DMS 273 (cell line): ENCODE measurements around the gene MAGEA2B.
A peak's percentile ranks its signal among the peaks of the same experiment; 100 is the strongest.
"Not testable (repeated sequence)": the region's sequence is repeated elsewhere in the genome, so short reads cannot be mapped to it uniquely, and the experiment has no call there.

Experiments
- DNase-seq: peaks from one replicate; lab custom pipeline; 2025; ENCODE audit not compliant: unreplicated experiment; lab: John Stamatoyannopoulos, UW

The MAGEA2B gene, protein sequence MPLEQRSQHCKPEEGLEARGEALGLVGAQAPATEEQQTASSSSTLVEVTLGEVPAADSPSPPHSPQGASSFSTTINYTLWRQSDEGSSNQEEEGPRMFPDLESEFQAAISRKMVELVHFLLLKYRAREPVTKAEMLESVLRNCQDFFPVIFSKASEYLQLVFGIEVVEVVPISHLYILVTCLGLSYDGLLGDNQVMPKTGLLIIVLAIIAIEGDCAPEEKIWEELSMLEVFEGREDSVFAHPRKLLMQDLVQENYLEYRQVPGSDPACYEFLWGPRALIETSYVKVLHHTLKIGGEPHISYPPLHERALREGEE

GRCh38 chrX:152713815-152714787 is at the start of gene MAGEA2B:
MAGEA2B (plus strand) TSS chrX:152714628; CDS start chrX:152717107, 2,479 bp downstream.
- DNase-seq: not testable (repeated sequence)

GRCh38 chrX:152674135-152674534 is 40.3 kb upstream of the MAGEA2B start:
- DNase-seq: no peak

DNA sequence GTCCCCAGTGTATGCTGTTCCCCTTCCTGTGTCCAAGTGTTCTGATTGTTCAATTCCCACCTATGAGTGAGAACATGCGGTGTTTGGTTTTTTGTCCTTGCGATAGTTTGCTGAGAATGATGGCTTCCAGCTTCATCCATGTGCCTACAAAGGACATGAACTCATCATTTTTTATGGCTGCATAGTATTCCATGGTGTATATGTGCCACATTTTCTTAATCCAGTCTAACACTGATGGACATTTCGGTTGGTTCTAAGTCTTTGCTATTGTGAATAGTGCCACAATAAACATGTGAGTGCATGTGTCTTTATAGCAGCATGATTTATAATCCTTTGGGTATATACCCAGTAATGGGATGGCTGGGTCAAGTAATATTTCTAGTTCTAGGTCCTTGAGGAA is 39.8 kb upstream of the MAGEA2B start:
- not testable (repeated sequence) for DNase-seq

- not testable (repeated sequence) for DNase-seq
Measured at GRCh38 chrX:152681012-152681411, 33.4 kb upstream of the MAGEA2B start.

DNA sequence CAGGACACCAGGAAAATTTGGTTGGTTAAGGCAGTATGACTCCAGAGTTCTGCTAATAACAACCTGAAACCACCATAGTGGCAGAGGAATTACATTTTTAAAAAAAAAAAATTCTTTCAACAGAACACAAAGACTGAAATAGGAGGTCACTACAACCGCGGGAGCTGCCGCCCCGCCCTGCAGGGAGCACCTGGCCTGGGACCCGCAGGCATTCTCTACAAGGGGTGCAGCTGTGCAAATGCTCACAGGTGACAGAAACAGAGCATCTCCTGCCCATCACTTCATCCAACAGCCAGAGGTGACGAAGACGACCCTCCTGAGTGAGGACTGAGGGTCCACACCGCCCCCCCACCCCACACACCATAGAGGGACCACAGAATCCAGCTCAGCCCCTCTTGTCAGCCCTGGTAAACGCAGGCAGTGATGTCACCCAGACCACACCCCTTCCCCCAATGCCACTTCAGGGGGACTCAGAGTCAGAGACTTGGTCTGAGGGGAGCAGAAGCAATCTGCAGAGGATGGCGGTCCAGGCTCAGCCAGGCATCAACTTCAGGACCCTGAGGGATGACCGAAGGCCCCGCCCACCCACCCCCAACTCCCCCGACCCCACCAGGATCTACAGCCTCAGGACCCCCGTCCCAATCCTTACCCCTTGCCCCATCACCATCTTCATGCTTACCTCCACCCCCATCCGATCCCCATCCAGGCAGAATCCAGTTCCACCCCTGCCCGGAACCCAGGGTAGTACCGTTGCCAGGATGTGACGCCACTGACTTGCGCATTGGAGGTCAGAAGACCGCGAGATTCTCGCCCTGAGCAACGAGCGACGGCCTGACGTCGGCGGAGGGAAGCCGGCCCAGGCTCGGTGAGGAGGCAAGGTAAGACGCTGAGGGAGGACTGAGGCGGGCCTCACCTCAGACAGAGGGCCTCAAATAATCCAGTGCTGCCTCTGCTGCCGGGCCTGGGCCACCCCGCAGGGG is 16.2 kb upstream of the MAGEA2B start, which contains the start of gene MAGEA3:
MAGEA3 (plus strand) TSS at position 843 of the 980 bp plus-strand sequence. CDS start 2,039 bp downstream, outside the sequence.
- not testable (repeated sequence) for DNase-seq

DNA sequence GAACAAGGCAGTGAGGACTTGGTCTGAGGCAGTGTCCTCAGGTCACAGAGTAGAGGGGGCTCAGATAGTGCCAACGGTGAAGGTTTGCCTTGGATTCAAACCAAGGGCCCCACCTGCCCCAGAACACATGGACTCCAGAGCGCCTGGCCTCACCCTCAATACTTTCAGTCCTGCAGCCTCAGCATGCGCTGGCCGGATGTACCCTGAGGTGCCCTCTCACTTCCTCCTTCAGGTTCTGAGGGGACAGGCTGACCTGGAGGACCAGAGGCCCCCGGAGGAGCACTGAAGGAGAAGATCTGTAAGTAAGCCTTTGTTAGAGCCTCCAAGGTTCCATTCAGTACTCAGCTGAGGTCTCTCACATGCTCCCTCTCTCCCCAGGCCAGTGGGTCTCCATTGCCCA is 14.0 kb upstream of the MAGEA2B start:
- DNase-seq: not testable (repeated sequence)

DNA sequence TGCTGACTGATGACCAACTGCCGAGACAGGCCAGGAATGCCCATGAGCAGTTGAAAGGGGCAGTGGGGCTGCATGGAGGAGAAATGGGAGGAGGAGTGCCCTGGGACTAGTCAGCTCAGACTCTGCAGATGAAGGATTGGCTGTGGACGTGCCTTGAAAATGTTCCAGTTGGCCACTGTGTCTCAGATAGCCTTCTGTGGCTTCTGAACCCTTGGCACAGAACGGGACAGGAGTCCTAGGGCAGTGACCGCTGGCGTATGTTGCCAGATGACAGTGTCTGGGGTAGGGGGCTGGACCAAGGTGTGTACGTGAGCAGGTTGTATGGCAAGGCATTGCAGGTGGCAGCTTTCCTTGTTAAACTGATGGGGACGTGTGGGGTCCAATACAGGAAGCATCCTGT is 7.9 kb upstream of the MAGEA2B start:
- DNase-seq: not testable (repeated sequence)

- DNase-seq: not testable (repeated sequence)
Measured at GRCh38 chrX:152709173-152709572, 5.3 kb upstream of the MAGEA2B start, which contains the start of gene CSAG2. CSAG2 (minus strand) TSS chrX:152709273; CDS start chrX:152709112, 161 bp downstream.

- not testable (repeated sequence) for DNase-seq
Measured at GRCh38 chrX:152713195-152713594, 1.2 kb upstream of the MAGEA2B start.

DNA sequence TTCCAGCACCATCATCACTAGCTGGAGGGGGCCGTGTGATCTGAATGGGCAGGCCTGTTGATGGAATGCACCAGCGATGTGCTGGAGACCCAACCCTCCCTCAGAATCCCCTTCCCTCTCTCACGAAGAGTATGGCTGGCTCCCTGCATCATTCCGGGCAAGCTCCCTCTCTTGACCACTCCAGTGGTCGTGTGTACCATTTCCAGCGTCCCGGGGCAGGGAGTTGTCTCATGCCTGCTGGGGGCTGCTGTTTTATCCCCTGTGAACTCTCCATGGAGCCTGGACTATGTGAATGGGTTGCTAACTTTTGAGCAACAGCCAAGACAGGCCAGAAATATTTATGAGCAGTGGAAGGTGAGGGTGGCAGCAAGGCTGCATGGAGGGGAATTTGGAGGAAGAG is 11.0 kb downstream of the MAGEA2B start:
- DNase-seq: no peak

- peak; percentile 88 for DNase-seq
Measured at GRCh38 chrX:152733261-152733975, 19.0 kb downstream of the MAGEA2B start, which contains the start of the genes CSAG1 and MAGEA12. CSAG1 (minus strand) TSS chrX:152733721; CDS start chrX:152732460, 1,261 bp downstream. MAGEA12 (plus strand) TSS chrX:152733757; CDS start chrX:152736162, 2,405 bp downstream.

- not testable (repeated sequence) for DNase-seq
Measured at GRCh38 chrX:152734143-152734858, 19.9 kb downstream of the MAGEA2B start.

DNA sequence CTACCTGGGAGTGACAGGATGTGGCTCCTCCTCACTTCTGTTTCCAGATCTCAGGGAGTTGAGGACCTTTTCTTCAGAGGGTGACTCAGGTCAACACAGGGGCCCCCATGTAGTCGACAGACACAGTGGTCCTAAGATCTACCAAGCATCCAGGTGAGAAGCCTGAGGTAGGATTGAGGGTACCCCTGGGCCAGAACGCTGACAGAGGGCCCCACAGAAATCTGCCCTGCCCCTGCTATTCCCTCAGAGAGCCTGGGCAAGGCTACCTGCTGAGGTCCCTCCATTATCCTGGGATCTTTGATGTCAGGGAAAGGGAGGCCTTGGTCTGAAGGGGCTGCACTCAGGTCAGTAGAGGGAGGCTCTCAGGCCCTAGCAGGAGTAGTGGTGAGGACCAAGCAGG is 20.7 kb downstream of the MAGEA2B start:
- no peak for DNase-seq

DNA sequence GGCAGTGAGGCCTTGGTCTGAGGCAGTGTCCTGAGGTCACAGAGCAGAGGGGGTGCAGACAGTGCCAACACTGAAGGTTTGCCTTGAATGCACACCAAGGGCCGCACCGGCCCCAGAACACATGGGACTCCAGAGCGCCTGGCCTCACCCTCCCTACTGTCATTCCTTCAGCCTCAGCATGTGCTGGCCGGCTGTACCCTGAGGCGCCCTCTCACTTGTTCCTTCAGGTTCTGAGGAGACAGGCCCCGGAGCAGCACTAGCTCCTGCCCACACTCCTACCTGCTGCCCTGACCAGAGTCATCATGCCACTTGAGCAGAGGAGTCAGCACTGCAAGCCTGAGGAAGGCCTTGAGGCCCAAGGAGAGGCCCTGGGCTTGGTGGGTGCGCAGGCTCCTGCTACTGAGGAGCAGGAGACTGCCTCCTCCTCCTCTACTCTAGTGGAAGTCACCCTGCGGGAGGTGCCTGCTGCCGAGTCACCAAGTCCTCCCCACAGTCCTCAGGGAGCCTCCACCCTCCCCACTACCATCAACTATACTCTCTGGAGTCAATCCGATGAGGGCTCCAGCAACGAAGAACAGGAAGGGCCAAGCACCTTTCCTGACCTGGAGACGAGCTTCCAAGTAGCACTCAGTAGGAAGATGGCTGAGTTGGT is 21.6 kb downstream of the MAGEA2B start:
- DNase-seq: no peak

DNA sequence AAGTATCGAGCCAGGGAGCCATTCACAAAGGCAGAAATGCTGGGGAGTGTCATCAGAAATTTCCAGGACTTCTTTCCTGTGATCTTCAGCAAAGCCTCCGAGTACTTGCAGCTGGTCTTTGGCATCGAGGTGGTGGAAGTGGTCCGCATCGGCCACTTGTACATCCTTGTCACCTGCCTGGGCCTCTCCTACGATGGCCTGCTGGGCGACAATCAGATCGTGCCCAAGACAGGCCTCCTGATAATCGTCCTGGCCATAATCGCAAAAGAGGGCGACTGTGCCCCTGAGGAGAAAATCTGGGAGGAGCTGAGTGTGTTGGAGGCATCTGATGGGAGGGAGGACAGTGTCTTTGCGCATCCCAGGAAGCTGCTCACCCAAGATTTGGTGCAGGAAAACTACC is 22.1 kb downstream of the MAGEA2B start:
- not testable (repeated sequence) for DNase-seq

- no peak for DNase-seq
Measured at GRCh38 chrX:152738560-152738959, 24.1 kb downstream of the MAGEA2B start.

- not testable (repeated sequence) for DNase-seq
Measured at GRCh38 chrX:152753686-152754650, 39.5 kb downstream of the MAGEA2B start, which contains the start of gene MAGEA2. MAGEA2 (minus strand) TSS chrX:152753842; CDS start chrX:152751363, 2,479 bp downstream.
